SK-N-SH (cell line): Measurements from ENCODE around the gene ADK. TPM values are rescaled to one million over a fixed set of nuclear protein-coding genes. Genes with fewer than 3 reads are reported as not detected.
A peak's percentile ranks its signal among the peaks of the same experiment; 100 is the strongest.

Experiments used
- CTCF ChIA-PET: fragments of 300-600, 350-600 bp; formaldehyde crosslinking; extraction: SDS; loops from one replicate; lab custom pipeline; 2021; lab: Yijun Ruan, JAX
- POLR2A ChIA-PET: fragments of 350-600 bp; sonication (Branson Sonifier 250); formaldehyde crosslinking; extraction: SDS; loops from one replicate; lab custom pipeline; 2020; ENCODE audit warnings: antibody characterized with exemption, inconsistent platforms; lab: Yijun Ruan, JAX
- DNase-seq: peaks from one replicate; pipeline ENCODE4 v3.0.0; 2012
- H2AFZ ChIP-seq: fragments of 200-600 bp; sonication (generic); 2 replicates; pipeline ENCODE4 v1.8.1; 2016; ENCODE audit warnings: antibody characterized with exemption, mild to moderate bottlenecking, low read depth
- H3F3A ChIP-seq: fragments of 200-600 bp; sonication (generic); replicated peaks from 2 replicates; pipeline ENCODE3; 2016; ENCODE audit warnings: antibody characterized with exemption, mild to moderate bottlenecking; ENCODE audit not compliant: insufficient read depth
- H3K27ac ChIP-seq, 2 experiments: fragments of 200-500 bp in 1 of 2; fragments of 200-600 bp in 1 of 2; sonication (Bioruptor generic) in 1 of 2; sonication (generic), shearing (Covaris generic) in 1 of 2; 2 replicates each; pipeline versions ENCODE4 v1.5.1 to v1.6.1; 2014 to 2016; ENCODE audit warnings: low read depth in 2 of 2, inconsistent platforms in 1 of 2, low read length in 1 of 2, mild to moderate bottlenecking in 1 of 2, mixed read lengths in 1 of 2
- H3K27me3 ChIP-seq: fragments of 200-600 bp; sonication (generic), shearing (Covaris generic); 2 replicates; pipeline ENCODE4 v1.6.1; 2016; ENCODE audit warnings: mixed run types; ENCODE audit not compliant: insufficient read depth
- H3K36me3 ChIP-seq, 2 experiments: fragments of 200-500 bp in 1 of 2; fragments of 200-600 bp in 1 of 2; sonication (Bioruptor generic) in 1 of 2; sonication (generic) in 1 of 2; replicated peaks in 1 of 2; 2 replicates each; pipeline versions ENCODE3 to v1.5.1; 2014 to 2016; ENCODE audit warnings: low read length in 1 of 2, mild to moderate bottlenecking in 1 of 2; ENCODE audit not compliant: insufficient read depth in 2 of 2, control insufficient read depth in 1 of 2
- H3K4me1 ChIP-seq, 2 experiments: fragments of 200-500 bp in 1 of 2; fragments of 200-600 bp in 1 of 2; sonication (Bioruptor generic) in 1 of 2; sonication (generic), shearing (Covaris generic) in 1 of 2; 2 replicates each; pipeline versions ENCODE4 v1.5.1 to v1.6.1; 2014 to 2016; ENCODE audit warnings: low read depth in 1 of 2, low read length in 1 of 2, mixed run types in 1 of 2; ENCODE audit not compliant: insufficient read depth in 2 of 2, control insufficient read depth in 1 of 2
- H3K4me2 ChIP-seq: fragments of 200-600 bp; sonication (generic), shearing (Covaris generic); 2 replicates; pipeline ENCODE4 v1.6.1; 2017; ENCODE audit warnings: mixed run types
- H3K4me3 ChIP-seq, 2 experiments: fragments of 200-500 bp in 1 of 2; fragments of 200-600 bp in 1 of 2; sonication (Bioruptor generic) in 1 of 2; sonication (generic), shearing (Covaris generic) in 1 of 2; 2 replicates each; pipeline versions ENCODE4 v1.5.1 to v1.8.1; 2014 to 2016; ENCODE audit warnings: low read depth in 2 of 2, inconsistent platforms in 1 of 2, low read length in 1 of 2, mild to moderate bottlenecking in 1 of 2, mixed read lengths in 1 of 2, moderate library complexity in 1 of 2
- H3K79me2 ChIP-seq: fragments of 200-600 bp; sonication (generic); 2 replicates; pipeline ENCODE4 v1.8.1; 2017; ENCODE audit warnings: mild to moderate bottlenecking; ENCODE audit not compliant: insufficient read depth
- H3K9ac ChIP-seq: fragments of 200-600 bp; sonication (generic); 2 replicates; pipeline ENCODE4 v1.6.1; 2017; ENCODE audit warnings: mixed run types
- H3K9me2 ChIP-seq: fragments of 200-600 bp; sonication (generic); 2 replicates; pipeline ENCODE4 v1.6.1; 2017; ENCODE audit warnings: mixed run types
- H3K9me3 ChIP-seq: fragments of 200-600 bp; sonication (generic); 2 replicates; pipeline ENCODE4 v1.6.1; 2017; ENCODE audit warnings: mixed run types, mild to moderate bottlenecking, moderate library complexity
- H4K20me1 ChIP-seq: fragments of 200-600 bp; sonication (generic); 2 replicates; pipeline ENCODE4 v1.6.1; 2017; ENCODE audit warnings: mild to moderate bottlenecking, mixed run types; ENCODE audit not compliant: insufficient read depth
- CHD2 ChIP-seq: fragments of 150-350 bp; IDR thresholded peaks from 2 replicates; pipeline ENCODE4 v1.6.1; 2018; ENCODE audit warnings: low read length; ENCODE audit not compliant: partially characterized antibody
- EP300 ChIP-seq, 2 experiments: IDR thresholded peaks; 2 replicates each; pipeline versions ENCODE4 v1.4.0 to v1.6.1; 2012; ENCODE audit warnings: borderline replicate concordance in 1 of 2, low read depth in 1 of 2, low read length in 1 of 2
- FOSL2 ChIP-seq: IDR thresholded peaks from 2 replicates; pipeline ENCODE4 v1.4.0; 2012; ENCODE audit warnings: low read depth, mild to moderate bottlenecking, moderate library complexity, borderline replicate concordance
- FOXJ3 ChIP-seq: sonication (generic); formaldehyde crosslinking; IDR thresholded peaks from 2 replicates; pipeline ENCODE4 v1.5.1; 2020; ENCODE audit warnings: mild to moderate bottlenecking, missing genetic modification reagents
- GABPA ChIP-seq: IDR thresholded peaks from 2 replicates; pipeline ENCODE4 v1.4.0; 2012; ENCODE audit warnings: low read depth, mild to moderate bottlenecking
- GATA2 ChIP-seq: sonication (generic); formaldehyde crosslinking; IDR thresholded peaks from 2 replicates; pipeline ENCODE4 v1.5.0; 2020; ENCODE audit warnings: mild to moderate bottlenecking, missing genetic modification reagents
- IRF3 ChIP-seq: fragments of 150-350 bp; IDR thresholded peaks from 2 replicates; pipeline ENCODE4 v1.6.1; 2016; ENCODE audit warnings: mild to moderate bottlenecking, low read depth, low read length
- JUND ChIP-seq: IDR thresholded peaks from 2 replicates; pipeline ENCODE4 v1.4.0; 2012
- MXI1 ChIP-seq: IDR thresholded peaks from 2 replicates; pipeline ENCODE4 v1.6.1; 2012; ENCODE audit warnings: mild to moderate bottlenecking, low read depth, low read length, improper control_type of control experiment
- NFIC ChIP-seq: IDR thresholded peaks from 2 replicates; pipeline ENCODE4 v1.4.0; 2012; ENCODE audit warnings: borderline replicate concordance
- NRF1 ChIP-seq: IDR thresholded peaks from 2 replicates; pipeline ENCODE4 v1.6.1; 2012; ENCODE audit warnings: low read depth, mild to moderate bottlenecking, low read length
- PBX3 ChIP-seq: IDR thresholded peaks from 2 replicates; pipeline ENCODE4; 2012
- POLR2AphosphoS5 ChIP-seq: IDR thresholded peaks from 2 replicates; pipeline ENCODE4 v1.6.1; 2012; ENCODE audit warnings: low read depth, low read length
- RAD21 ChIP-seq: IDR thresholded peaks from 2 replicates; pipeline ENCODE4 v1.6.1; 2012; ENCODE audit warnings: mild to moderate bottlenecking, low read length
- RCOR1 ChIP-seq: fragments of 150-350 bp; IDR thresholded peaks from 2 replicates; pipeline ENCODE4 v1.6.1; 2017; ENCODE audit warnings: antibody characterized with exemption, low read length
- RFX5 ChIP-seq: IDR thresholded peaks from 2 replicates; pipeline ENCODE4 v1.6.1; 2012; ENCODE audit warnings: mild to moderate bottlenecking, improper control_type of control experiment, low read length
- TCF12 ChIP-seq: IDR thresholded peaks from 2 replicates; pipeline ENCODE4 v1.4.0; 2012
- TEAD4 ChIP-seq: IDR thresholded peaks from 2 replicates; pipeline ENCODE4 v1.4.0; 2012; ENCODE audit warnings: mild to moderate bottlenecking, borderline replicate concordance; ENCODE audit not compliant: insufficient read depth
- WGBS: methylation state at CpG from one replicate; pipeline ENCODE4 v1.1.6; 2017; ENCODE audit warnings: low lambda C conversion rate; 5-methylcytosine and 5-hydroxymethylcytosine counted together
- polyA plus RNA-seq, 3 experiments: library from polyadenylated mRNA; depleted of rRNA; stranded (reverse); fragments of >200 nt; gene quantifications; 2 replicates each; pipeline ENCODE4 v1.2.3, GENCODE V29; 2012
- TF ChIP-seq, protein P1 (sequence below): fragments of 200-600 bp; sonication (generic); IDR thresholded peaks from 2 replicates; pipeline ENCODE4 v1.6.1; 2017; ENCODE audit warnings: antibody characterized with exemption, mild to moderate bottlenecking, moderate library complexity
- TF ChIP-seq, protein P2 (sequence below): IDR thresholded peaks from 2 replicates; pipeline ENCODE4 v1.4.0; 2012; ENCODE audit warnings: low read depth

Gene ADK
- polyA plus RNA-seq, 1 of the 3 experiments (the other 2 are of a cell fraction): 25.1 TPM

GRCh38 chr10:74437822-74438221, 286.8 kb downstream of the ADK start:
- Histone ChIP-seq H3K27ac (peak overlapping the region in 1 of 2 experiments; percentile 63; a peak in 3 of 4 replicates), H3K79me2 (no peaks in the 10 kb centered on the region), H3K9ac (no peak overlapping the region), H3K4me2 (no peak overlapping the region), H3K4me1 (peaks cover 13 to 29% of the 10 kb centered on the region in 2 experiments; a peak in 2 of 4 replicates), H3K9me3 (no peaks in the 10 kb centered on the region), H3K36me3 (peaks cover 0 to 2% of the 10 kb centered on the region in 2 experiments), H2AFZ (no peak overlapping the region), H3K4me3 (no peak overlapping the region), H3K9me2 (no peaks in the 10 kb centered on the region), H3F3A (peaks cover 36% of the 10 kb centered on the region), H3K27me3 (no peaks in the 10 kb centered on the region), H4K20me1 (no peaks in the 10 kb centered on the region)
- DNase-seq: no peak
- peak; percentile 57; the same call in 1 of the 2 replicates for TF ChIP-seq FOSL2
- TF ChIP-seq POLR2AphosphoS5: no peak
- TF ChIP-seq EP300 (IDR thresholded peaks at IDR 0.05; ENCODE audit: borderline replicate concordance in 1 of 2, low read depth in 1 of 2, low read length in 1 of 2): peak in 1 of 2 experiments; percentile 6; a peak in 1 of 4 replicates
- ChIA-PET POLR2A (interaction anchor here (0.5 kb wide), 1 partner anchor 62 kb away, joined by 4 read pairs; no protein-coding TSS in a partner anchor), CTCF (interaction anchor here (0.9 to 1.2 kb wide), 2 partner anchors 9 to 16 kb away, joined by 3 read pairs; no protein-coding TSS in a partner anchor)

GRCh38 chr10:74439213-74439612, 288.2 kb downstream of the ADK start:
- Histone ChIP-seq H3K4me1 (peaks cover 6 to 16% of the 10 kb centered on the region in 2 experiments; a peak in 2 of 4 replicates), H3K36me3 (peaks cover 2 to 3% of the 10 kb centered on the region in 2 experiments), H3K4me3 (no peak overlapping the region), H3K4me2 (no peak overlapping the region), H3F3A (peaks cover 25% of the 10 kb centered on the region), H3K27me3 (no peaks in the 10 kb centered on the region), H3K9me2 (no peaks in the 10 kb centered on the region), H3K9ac (no peak overlapping the region), H3K27ac (peak overlapping the region; percentile 63 to 76), H3K79me2 (no peaks in the 10 kb centered on the region), H2AFZ (no peak overlapping the region), H3K9me3 (no peaks in the 10 kb centered on the region), H4K20me1 (no peaks in the 10 kb centered on the region)
- TF ChIP-seq, protein P1, sequence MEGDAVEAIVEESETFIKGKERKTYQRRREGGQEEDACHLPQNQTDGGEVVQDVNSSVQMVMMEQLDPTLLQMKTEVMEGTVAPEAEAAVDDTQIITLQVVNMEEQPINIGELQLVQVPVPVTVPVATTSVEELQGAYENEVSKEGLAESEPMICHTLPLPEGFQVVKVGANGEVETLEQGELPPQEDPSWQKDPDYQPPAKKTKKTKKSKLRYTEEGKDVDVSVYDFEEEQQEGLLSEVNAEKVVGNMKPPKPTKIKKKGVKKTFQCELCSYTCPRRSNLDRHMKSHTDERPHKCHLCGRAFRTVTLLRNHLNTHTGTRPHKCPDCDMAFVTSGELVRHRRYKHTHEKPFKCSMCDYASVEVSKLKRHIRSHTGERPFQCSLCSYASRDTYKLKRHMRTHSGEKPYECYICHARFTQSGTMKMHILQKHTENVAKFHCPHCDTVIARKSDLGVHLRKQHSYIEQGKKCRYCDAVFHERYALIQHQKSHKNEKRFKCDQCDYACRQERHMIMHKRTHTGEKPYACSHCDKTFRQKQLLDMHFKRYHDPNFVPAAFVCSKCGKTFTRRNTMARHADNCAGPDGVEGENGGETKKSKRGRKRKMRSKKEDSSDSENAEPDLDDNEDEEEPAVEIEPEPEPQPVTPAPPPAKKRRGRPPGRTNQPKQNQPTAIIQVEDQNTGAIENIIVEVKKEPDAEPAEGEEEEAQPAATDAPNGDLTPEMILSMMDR: no peak
- no peak for TF ChIP-seq TCF12
- TF ChIP-seq FOXJ3 (CRISPR knock-in tag): peak; percentile 47; the same call in 1 of the 2 replicates
- TF ChIP-seq RFX5: no peak
- TF ChIP-seq JUND: peak; percentile 7; the same call in 1 of the 2 replicates
- TF ChIP-seq EP300 (IDR thresholded peaks at IDR 0.05; ENCODE audit: borderline replicate concordance in 1 of 2, low read depth in 1 of 2, low read length in 1 of 2): peak; percentile 42 to 84; a peak in 3 of 4 replicates
- peak; percentile 10; the same call in 1 of the 2 replicates for TF ChIP-seq RAD21
- TF ChIP-seq PBX3: 0 out of 2 replicates have a peak, but pooled peaks have one; percentile 27
- TF ChIP-seq RCOR1: peak; percentile 75; the same call in 1 of the 2 replicates
- peak; percentile 57 for TF ChIP-seq CHD2
- 0 out of 2 replicates have a peak, but pooled peaks have one; percentile 17 for TF ChIP-seq POLR2AphosphoS5
- TF ChIP-seq, protein P2, sequence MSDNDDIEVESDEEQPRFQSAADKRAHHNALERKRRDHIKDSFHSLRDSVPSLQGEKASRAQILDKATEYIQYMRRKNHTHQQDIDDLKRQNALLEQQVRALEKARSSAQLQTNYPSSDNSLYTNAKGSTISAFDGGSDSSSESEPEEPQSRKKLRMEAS: no peak
- TF ChIP-seq MXI1: peak; percentile 41; the same call in 1 of the 2 replicates
- TF ChIP-seq GATA2 (CRISPR knock-in tag): peak; percentile 78
- no peak for TF ChIP-seq NRF1
- TF ChIP-seq GABPA: no peak
- TF ChIP-seq IRF3: no peak
- TF ChIP-seq TEAD4: peak; percentile 55; the same call in 1 of the 2 replicates
- no peak for TF ChIP-seq NFIC
- POLR2A ChIA-PET: interaction anchor here (0.5 kb wide), 1 partner anchor 326 kb away, joined by 3 read pairs; no protein-coding TSS in a partner anchor
- 0% methylated on average over 1 of the region's 1 CpG for WGBS
- CTCF ChIA-PET: interaction anchor here (0.9 to 1.4 kb wide), 4 partner anchors 9 to 225 kb away, joined by 3 read pairs; no protein-coding TSS in a partner anchor
- peak; percentile 24 for DNase-seq
